Activated naive CD4-positive, alpha-beta T cell treated with anti-CD3 and anti-CD28 coated beads, Interleukin-2, amount 50 U/mL, for 72 hours (primary cell): ENCODE results near the gene ASCC3. TPM values are rescaled to one million over a fixed set of nuclear protein-coding genes. Genes with fewer than 3 reads are reported as not detected.

Experiments
- ATAC-seq, 2 donors: fragments of 150-1000 bp; cut with Tn5 transposase; 2 replicates each; pipeline ENCODE4 v1.10.0; 2021; ENCODE audit warnings: mild to moderate bottlenecking in 2 of 2, moderate library complexity in 2 of 2
- DNase-seq, 2 donors: peaks; one replicate each; pipeline ENCODE4 v3.0.0; 2021 to 2022; ENCODE audit warnings: low spot score in 2 of 2
- H3K27ac Mint-ChIP-seq, 2 donors: one replicate each; pipeline ENCODE4 v1.8.0; 2022; ENCODE audit warnings: mild to moderate bottlenecking in 2 of 2, mixed read lengths in 2 of 2
- H3K36me3 Mint-ChIP-seq, 2 donors: one replicate each; pipeline ENCODE4 v1.8.0; 2022; ENCODE audit warnings: mixed read lengths in 2 of 2
- H3K9me3 Mint-ChIP-seq, 2 donors: one replicate each; pipeline ENCODE4 v1.8.0; 2022; ENCODE audit warnings: mixed read lengths in 2 of 2
- total RNA-seq, 2 donors: library from RNA; stranded (reverse); gene quantifications; one replicate each; pipeline ENCODE4 v1.2.3, GENCODE V29; 2022

Gene ASCC3
- total RNA-seq, 2 donors from 2014 or later, result 53.4 to 55.4 TPM

DNA sequence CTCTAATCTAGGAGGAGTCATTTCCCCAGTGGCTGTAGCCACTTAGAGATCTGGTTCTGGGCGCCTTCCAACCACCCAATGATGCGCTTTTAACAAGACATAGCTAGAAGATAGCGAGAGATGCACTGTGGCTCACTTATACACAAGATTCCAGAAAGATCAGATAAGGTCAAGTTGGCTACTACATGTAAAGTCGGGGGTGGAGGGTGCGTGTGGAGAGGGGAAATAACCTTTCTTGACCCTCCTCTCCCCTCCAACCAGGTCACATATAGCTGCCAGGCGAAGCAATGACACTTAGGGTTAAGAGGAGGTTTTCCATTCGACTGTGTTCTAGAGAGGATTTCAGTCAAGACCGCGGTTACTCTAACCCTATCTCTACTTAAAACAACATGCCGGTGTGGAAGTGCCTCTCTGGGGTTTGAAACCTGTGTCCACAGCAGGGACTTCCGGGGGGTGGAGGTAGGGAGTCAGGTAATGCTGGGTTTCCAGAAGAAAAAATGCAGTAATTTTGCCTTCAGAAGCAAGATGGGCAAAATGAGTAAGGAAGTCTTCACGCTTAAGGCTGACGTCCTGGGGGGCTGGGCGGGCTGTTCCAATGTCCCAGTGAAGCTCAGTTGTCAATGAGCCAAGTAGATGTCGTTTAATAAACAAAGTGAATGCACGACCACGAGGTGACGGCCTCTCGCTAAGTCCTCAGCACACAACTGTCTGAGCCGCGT lies 414.6 kb downstream of the ASCC3 start:
- DNase-seq (no peak), ATAC-seq (no peak)
- Mint-ChIP-seq H3K27ac (no peak overlapping the region), H3K36me3 (peaks cover 21 to 55% of the 10 kb centered on the region in 2 donors), H3K9me3 (peaks cover 10% of the 10 kb centered on the region in 2 donors)

DNA sequence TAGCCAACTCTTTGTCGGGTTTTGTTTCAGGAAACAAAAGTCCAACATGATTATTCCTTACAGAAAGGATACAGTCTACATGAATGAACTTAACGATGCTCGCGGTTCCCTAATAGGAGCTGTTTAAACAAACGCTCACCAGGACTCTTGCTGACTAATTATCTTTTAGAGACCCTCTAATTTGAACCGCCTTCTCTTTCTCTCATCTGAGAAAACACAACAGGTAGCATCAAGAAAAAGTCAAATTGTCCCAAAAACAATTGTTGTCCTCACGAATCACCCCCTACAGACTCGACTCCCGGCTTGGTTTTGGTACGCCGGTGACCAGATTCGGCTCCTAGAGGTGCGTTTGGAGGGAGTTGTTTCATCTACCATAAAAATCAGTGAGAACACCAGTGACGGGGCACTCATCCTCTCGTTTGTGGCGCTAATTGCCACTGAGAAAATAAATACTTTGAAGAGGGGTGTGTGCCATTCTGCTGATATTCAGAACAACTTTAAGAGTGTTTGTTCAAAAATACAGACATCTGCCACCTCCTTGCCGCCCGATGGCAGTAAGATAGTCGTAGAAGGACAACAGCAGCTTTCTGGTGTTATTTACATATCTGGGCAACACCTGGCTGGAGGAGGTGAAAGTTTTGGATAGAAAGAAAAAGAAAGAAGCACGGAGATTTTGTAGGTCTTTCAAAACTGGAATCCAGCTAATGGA lies 415.3 kb downstream of the ASCC3 start:
- peak overlapping the region in 1 of 2 donors; percentile 90 for H3K27ac Mint-ChIP-seq
- DNase-seq, result no peak
- peaks cover 10% of the 10 kb centered on the region in 2 donors for H3K9me3 Mint-ChIP-seq
- H3K36me3 Mint-ChIP-seq, result peaks cover 21 to 55% of the 10 kb centered on the region in 2 donors
- no peak for ATAC-seq

DNA sequence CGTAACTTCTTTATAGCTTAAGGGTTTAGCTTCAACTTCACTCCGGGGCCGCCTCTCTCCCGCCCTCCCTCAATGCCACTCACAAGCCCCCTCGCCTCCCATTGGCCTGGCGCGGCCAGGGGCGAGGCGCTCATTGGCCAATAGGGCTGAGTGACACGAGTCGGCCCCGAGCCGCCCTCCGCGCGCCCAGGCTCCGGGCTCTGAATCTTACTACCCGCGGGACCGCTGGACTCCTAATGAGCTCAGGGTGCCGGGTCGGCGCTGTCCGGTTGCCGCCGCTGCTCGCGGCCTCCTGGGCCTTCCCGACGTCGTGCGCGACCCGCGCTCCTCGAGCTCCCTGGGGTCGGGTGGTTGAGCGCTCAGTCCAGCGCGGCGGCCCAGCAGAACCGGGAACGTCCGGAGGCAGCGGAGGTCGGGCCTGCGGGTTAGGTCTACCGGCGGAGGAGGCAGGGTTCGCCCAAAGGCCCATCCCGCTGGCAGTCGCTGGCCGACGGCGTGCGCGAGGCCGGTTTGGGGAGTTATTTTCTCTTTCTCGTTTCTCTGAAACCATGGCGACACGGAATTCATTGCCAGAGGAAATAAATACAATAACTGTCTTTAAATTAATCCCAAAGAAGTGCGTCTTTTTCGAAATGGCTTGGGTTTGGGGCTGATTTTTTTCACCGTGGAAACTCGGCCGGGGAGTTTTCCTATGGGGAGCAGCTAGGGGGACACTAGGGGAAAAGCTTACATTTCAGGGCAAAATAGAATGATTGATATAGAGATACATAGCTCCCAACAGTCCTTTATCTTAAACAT lies 416.0 kb downstream of the ASCC3 start, which contains the start of gene SIM1:
Gene SIM1 (minus strand): TSS at position 19 of the 798 bp plus-strand sequence. CDS start 1,453 bp downstream, outside the sequence.
- peak in 1 of 2 donors; percentile 13 for DNase-seq
- Mint-ChIP-seq H3K9me3 (peaks cover 10% of the 10 kb centered on the region in 2 donors), H3K27ac (peak within 1 kb of the TSS in 1 of 2 donors; percentile 90), H3K36me3 (peaks cover 21 to 60% of the 10 kb centered on the region in 2 donors)
- ATAC-seq, result peak in 1 of 2 donors; percentile 55

DNA sequence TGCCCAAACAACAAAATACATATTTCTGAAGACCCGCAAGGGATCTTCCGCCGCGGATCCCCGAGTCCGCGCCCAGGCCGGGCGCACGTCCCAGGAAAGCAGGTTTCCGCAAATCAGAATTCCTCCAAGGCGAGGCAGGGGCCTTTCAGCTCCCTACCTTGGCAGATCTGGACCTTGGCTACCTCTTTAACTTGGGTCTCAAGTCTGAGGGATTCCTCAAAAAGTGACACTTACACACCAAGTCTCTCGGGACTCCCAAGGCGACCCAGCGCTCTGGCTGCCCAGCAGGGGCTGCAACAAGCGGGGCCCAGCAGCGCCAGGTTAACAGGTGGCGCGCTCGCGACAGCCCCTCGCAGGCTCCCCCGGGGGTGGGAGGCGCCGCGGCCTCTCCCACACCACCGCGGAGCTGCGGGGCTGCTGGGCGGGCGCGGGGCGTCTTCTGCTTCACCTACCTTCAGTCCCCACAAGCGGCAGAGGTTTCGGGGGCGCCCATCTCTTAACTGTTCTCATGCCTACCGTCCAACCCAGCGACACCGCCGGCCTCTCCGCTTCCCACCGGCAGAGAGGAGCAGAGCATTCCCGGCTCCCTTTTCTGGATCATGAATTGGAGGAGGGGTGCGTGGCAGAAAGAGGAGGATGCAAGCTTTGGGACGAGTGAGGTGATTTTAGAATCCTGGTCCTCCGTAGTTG lies 416.8 kb downstream of the ASCC3 start:
- no peak for DNase-seq
- Mint-ChIP-seq H3K36me3 (peaks cover 29 to 68% of the 10 kb centered on the region in 2 donors), H3K27ac (no peak overlapping the region), H3K9me3 (peaks cover 10% of the 10 kb centered on the region in 2 donors)
- no peak for ATAC-seq

DNA sequence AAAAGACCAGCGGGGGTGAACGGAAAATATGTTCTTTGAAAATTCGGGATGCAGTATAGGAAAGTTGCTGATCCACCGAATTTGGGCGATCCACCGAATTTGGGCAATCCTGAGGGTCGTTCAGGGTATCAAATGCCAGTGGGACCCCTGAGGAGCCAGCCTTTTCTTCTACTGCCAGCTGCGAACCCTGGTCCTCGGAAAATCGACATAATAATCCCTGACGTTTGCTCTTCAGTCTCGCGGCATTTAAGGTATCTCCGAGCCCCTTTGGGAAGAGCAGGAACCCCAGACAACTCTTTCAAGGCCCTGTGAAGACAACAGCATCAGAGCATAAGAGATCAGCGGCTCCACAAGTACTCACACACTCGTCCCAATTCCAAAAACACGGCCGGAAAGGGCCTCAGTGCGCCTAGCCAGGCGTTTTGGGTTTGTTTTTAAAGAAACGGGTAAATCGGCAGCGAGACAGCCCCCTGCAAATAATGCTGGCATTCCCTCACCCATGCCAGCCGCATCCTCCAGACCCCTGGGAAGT lies 417.4 kb downstream of the ASCC3 start:
- no peak for ATAC-seq
- H3K27ac Mint-ChIP-seq, result peak overlapping the region in 1 of 2 donors; percentile 88
- peaks cover 10 to 14% of the 10 kb centered on the region in 2 donors for H3K9me3 Mint-ChIP-seq

DNA sequence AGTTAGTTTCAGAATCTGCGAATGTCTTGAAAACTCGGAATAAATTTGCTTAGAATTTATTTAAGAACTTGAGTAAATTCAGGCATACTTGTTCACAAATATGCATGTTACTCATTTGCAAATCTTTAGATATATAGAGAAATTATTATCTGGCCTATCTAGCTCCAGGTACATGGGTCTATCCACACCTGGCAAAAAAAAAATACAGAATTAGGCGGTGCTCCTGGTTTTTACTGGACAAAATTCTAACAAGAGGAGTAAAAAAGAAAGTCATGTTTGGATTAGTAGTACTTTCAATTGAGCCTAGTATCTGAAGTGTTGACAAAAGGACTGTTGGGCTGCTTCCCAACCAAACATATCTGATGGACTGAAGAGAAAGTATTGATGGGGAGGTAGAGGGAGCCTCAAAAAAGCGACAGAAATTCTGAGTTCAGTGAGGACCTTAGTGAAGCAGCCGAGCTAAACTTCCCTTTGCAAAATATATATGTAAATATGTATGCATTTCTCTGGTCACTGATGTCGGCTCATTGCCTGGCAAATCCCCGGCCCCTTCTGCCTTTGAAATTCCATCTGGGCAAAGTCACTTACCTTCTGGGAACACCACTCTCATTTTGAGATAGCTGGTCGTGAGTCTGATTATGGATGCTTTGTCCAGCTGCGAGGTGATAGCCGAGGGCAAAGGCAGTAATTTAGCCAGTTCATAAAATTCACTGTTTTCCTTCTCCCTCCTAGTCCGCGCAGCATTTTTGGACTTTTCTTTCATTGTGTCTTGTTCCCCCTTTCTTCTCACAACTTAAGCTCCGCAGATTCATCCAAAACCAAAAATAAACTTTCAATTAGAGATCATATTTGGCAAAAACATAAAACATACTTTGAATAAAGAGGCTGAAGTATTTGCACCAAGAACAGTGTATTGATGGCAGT lies 418.2 kb downstream of the ASCC3 start:
- DNase-seq, result no peak
- no peak for ATAC-seq
- Mint-ChIP-seq H3K36me3 (peaks cover 38 to 78% of the 10 kb centered on the region in 2 donors), H3K27ac (peak overlapping the region in 1 of 2 donors; percentile 88), H3K9me3 (peaks cover 8 to 12% of the 10 kb centered on the region in 2 donors)

More for the DNA sequence above, 417.4 kb downstream of the ASCC3 start:
- no peak for DNase-seq
- peaks cover 35 to 74% of the 10 kb centered on the region in 2 donors for H3K36me3 Mint-ChIP-seq

DNA sequence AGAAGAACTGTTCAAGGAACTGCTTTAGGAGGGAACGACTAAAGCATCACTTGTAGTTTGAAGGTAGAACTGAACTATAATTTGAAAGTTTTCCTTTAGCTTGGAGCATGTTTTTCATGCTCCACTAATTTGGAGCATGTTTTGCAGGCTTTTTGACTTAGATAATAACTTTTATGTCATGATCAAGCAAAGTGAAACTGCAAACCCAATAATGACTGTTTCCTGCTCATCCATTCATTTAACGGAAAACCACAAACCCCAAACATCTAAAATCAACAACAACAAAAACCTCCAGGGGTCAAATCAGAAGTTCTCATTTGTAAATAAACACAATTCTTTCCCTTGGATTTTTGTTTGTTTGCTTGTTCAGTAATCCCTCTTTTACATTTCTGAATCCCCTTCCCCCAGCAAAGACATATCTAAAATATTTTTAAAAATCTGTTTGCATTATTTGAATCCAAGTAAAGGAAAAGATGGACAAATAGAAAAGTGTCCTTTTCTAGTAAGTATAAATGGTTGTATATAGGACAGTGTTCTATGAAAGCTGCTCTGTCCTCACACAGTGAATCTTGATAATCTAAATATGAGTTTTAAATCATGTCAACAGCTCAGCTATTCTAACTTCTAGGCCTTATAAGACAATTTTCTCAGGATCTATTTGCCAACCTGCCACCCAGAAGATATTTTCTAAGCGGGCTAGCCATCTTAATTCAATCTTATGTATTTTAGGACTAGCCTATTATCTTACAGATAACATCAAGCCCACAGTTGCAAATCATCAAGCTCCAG lies 419.0 kb downstream of the ASCC3 start:
- peaks cover 32 to 78% of the 10 kb centered on the region in 2 donors for H3K36me3 Mint-ChIP-seq

DNA sequence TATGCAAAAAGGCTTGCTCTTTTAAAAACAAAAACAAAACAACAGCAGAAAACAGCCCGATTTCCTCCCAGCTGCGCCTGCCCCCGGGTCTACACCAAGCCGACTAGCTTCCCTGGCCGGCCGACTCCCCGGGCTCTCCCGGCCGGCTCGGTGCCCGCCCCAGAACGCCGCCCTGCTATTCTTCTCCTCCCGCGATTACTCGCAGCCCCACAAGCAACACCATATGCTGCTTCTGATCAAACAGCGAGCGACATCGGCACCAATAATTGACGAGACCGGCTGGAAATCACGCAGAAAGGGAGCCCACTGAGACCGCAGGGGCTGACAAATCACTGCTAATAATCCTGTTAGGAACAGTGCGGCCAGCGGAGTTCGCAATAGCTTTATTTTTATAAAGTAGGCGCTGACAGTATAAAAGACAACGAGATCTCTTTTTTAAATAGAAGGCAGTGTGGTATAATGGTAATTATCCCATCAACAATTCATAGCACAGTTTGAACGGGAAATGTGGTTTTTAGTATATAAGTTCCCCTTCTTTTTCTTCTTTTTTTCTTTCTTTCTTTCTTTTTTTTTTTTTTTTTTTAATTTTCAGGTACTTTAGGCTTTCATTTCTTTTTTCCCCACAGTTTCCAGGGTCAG lies 419.7 kb downstream of the ASCC3 start:
- H3K36me3 Mint-ChIP-seq, result peaks cover 26 to 75% of the 10 kb centered on the region in 2 donors
- ATAC-seq (no peak), DNase-seq (no peak)
- H3K9me3 Mint-ChIP-seq, result peaks cover 4 to 9% of the 10 kb centered on the region in 2 donors
- peak overlapping the region in 1 of 2 donors; percentile 94 for H3K27ac Mint-ChIP-seq

More for the DNA sequence above, 419.0 kb downstream of the ASCC3 start:
- Mint-ChIP-seq H3K27ac (peak overlapping the region in 1 of 2 donors; percentile 94), H3K9me3 (peaks cover 6 to 11% of the 10 kb centered on the region in 2 donors)
- no peak for ATAC-seq
- no peak for DNase-seq

DNA sequence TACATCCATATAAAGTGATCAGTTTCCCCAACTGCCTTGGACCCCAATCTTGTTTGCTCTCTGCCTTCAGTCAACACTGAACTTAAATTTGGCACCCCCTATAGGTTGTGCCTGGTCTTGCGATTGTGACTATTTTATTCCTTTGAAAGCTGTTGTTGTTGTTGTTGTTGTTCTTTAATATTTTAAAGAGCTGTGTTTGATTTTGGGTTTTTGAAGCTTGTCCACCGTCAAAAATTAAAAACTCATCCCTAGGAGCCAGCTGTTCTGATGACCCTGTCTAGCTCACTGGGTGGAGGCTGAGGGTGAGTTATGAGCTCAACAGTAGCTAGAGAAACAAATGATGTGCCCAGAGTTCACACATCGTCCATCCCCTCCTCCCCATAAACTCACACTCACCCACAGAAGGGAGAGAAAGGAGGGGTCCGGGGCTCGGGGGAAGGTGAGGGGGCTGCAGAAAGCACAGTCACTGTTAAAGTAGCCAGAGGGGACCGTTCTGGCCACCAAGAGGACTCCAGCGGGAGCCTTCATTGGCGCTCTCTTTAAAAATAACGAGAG lies 420.4 kb downstream of the ASCC3 start:
- no peak overlapping the region for H3K27ac Mint-ChIP-seq
- ATAC-seq (no peak), DNase-seq (no peak)
- H3K9me3 Mint-ChIP-seq, result peaks cover 0 to 5% of the 10 kb centered on the region in 2 donors
- peaks cover 22 to 74% of the 10 kb centered on the region in 2 donors for H3K36me3 Mint-ChIP-seq

DNA sequence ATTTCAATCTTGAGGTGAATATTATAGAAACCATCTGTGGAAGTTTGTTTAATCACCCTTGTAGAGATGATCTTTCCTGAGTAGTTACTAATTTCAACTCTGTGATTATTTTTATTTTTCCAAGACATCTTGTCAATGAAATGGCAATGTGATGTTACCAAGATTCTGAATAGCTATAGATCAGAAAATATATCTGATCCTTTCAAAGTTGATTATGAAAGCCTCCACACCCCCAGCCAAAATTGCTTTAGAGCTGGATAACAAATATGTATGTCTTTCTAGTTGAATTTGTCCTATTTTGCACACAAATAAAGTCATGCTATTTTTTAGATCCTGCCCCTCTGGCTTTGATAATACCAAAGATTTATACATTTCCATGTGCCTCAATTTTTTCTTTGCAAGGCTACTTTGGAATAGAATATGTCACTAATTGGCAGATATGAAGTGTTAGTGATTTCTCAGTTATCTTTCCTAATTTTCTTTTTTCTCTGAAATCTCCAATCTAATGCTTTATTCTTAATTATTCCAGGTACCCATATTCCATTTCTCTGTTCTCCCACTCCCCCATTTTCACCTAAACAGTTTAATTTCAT lies 421.4 kb downstream of the ASCC3 start:
- DNase-seq, result no peak
- H3K36me3 Mint-ChIP-seq, result peaks cover 29 to 78% of the 10 kb centered on the region in 2 donors
- no peak for ATAC-seq
- peaks cover 8 to 9% of the 10 kb centered on the region in 2 donors for H3K9me3 Mint-ChIP-seq
- H3K27ac Mint-ChIP-seq, result no peak overlapping the region

DNA sequence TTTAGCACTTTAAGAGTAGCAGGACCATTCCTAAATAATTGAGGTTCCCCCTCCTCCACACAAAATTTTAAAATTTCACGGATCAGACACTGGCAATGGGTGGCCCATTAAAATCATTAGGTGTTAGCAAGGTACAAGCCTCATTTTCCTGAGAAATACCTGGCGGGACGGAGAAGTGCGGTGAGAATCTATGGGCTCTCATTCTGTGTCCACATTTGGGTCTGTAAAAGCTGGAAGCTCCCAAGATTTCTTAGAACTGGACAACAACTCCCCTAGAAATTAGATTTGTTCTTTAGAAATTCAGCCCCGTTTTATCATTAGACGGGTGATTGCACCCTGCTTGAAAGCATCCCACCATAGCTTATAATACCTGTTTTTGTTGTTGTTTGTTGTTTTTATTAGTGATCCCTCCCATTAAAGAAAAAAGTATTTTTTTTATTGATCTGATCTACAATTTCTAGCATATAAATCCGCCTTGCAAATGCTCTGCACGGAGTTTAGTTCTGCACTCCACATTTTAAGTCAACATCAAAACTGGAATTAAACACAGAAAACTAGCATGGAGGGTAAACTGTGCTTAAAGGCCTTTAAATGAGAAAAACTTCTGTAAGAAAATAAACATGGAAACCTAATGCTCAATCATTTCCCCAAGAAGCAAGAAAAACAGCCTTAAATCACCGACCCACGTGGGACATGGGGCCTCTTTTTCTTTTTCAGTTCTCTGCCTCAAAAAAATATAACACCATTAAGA lies 422.1 kb downstream of the ASCC3 start:
- DNase-seq (no peak), ATAC-seq (no peak)
- H3K27ac Mint-ChIP-seq, result peak overlapping the region in 1 of 2 donors; percentile 4
- H3K9me3 Mint-ChIP-seq, result peaks cover 8 to 9% of the 10 kb centered on the region in 2 donors
- H3K36me3 Mint-ChIP-seq, result peaks cover 36 to 82% of the 10 kb centered on the region in 2 donors
